Common myeloid progenitor, CD34-positive (primary cell): ENCODE data around the gene VWA3A.
"Not testable (repeated sequence)": the region's sequence is repeated elsewhere in the genome, so short reads cannot be mapped to it uniquely, and the experiment has no call there.

Experiments used
- CTCF ChIA-PET: fragments of 350-600 bp; sonication (Branson Sonifier 250); formaldehyde crosslinking; loops from one replicate; lab custom pipeline; 2021; ENCODE audit warnings: antibody characterized with exemption; lab: Charles Lee
- POLR2A ChIA-PET: fragments of 350-600 bp; sonication (Branson Sonifier 250); formaldehyde crosslinking; loops from one replicate; lab custom pipeline; 2021; ENCODE audit warnings: antibody characterized with exemption; lab: Charles Lee
- DNase-seq, 3 donors: peaks; one replicate each; pipeline versions ENCODE4 v3.0.0 to v3.0.0-alpha.2; 2013
- H3K27ac ChIP-seq, 2 experiments: 1 replicate in 1 of 2; 2 replicates in 1 of 2; pipeline ENCODE4 v1.7.0; 2013; ENCODE audit warnings: inconsistent platforms in 2 of 2, low read length in 2 of 2, mild to moderate bottlenecking in 2 of 2, low read depth in 1 of 2, moderate library complexity in 1 of 2; ENCODE audit not compliant: severe bottlenecking in 2 of 2, insufficient read depth in 1 of 2, poor library complexity in 1 of 2
- H3K27me3 ChIP-seq, 5 experiments: replicated peaks in 2 of 5; 1 replicate in 3 of 5; 2 replicates in 2 of 5; pipeline versions ENCODE4 v1.6.1 to v1.7.0; 2013; ENCODE audit warnings: low read length in 4 of 5, mild to moderate bottlenecking in 2 of 5, moderate library complexity in 2 of 5, inconsistent platforms in 1 of 5; ENCODE audit not compliant: insufficient read depth in 5 of 5, control insufficient read depth in 4 of 5
- H3K36me3 ChIP-seq, 4 experiments: 1 replicate in 2 of 4; 2 replicates in 2 of 4; pipeline versions ENCODE4 v1.6.1 to v1.7.0; 2013; ENCODE audit warnings: low read length in 3 of 4, control low read depth in 1 of 4, mild to moderate bottlenecking in 1 of 4; ENCODE audit not compliant: control insufficient read depth in 4 of 4, insufficient read depth in 4 of 4
- H3K4me1 ChIP-seq, 4 experiments: 1 replicate in 3 of 4; 2 replicates in 1 of 4; pipeline versions ENCODE4 v1.6.1 to v1.7.1; 2013; ENCODE audit warnings: low read length in 3 of 4, mild to moderate bottlenecking in 3 of 4, control low read depth in 1 of 4, inconsistent platforms in 1 of 4, moderate library complexity in 1 of 4; ENCODE audit not compliant: control insufficient read depth in 4 of 4, insufficient read depth in 4 of 4; ENCODE audit errors: control extremely low read depth in 1 of 4
- H3K4me3 ChIP-seq, 7 experiments: 1 replicate in 4 of 7; 2 replicates in 3 of 7; pipeline versions ENCODE4 v1.5.1 to v1.7.0; 2013; ENCODE audit warnings: mild to moderate bottlenecking in 7 of 7, low read length in 6 of 7, moderate library complexity in 6 of 7, inconsistent platforms in 2 of 7, low read depth in 2 of 7, control low read depth in 1 of 7; ENCODE audit not compliant: insufficient read depth in 4 of 7, control insufficient read depth in 1 of 7; ENCODE audit errors: extremely low read depth in 1 of 7
- H3K9me3 ChIP-seq, 5 experiments: 1 replicate in 4 of 5; 2 replicates in 1 of 5; pipeline versions ENCODE4 v1.6.1 to v1.7.1; 2013; ENCODE audit warnings: low read length in 4 of 5, mild to moderate bottlenecking in 2 of 5, inconsistent platforms in 1 of 5, low read depth in 1 of 5, moderate library complexity in 1 of 5; ENCODE audit not compliant: control insufficient read depth in 4 of 5, insufficient read depth in 2 of 5; ENCODE audit errors: control extremely low read depth in 1 of 5
- WGBS: methylation state at CpG from one replicate; pipeline ENCODE4 v1.1.5; 2013; ENCODE audit not compliant: insufficient coverage; 5-methylcytosine and 5-hydroxymethylcytosine counted together

VWA3A gene

GRCh38 chr16:22128537-22128936 lies 36.2 kb downstream of the VWA3A start:
- H3K4me3 ChIP-seq, H3K27me3 ChIP-seq, H3K4me1 ChIP-seq, H3K36me3 ChIP-seq, CTCF ChIA-PET, H3K9me3 ChIP-seq, DNase-seq, H3K27ac ChIP-seq: not testable (repeated sequence)
- POLR2A ChIA-PET, result interaction anchor here (0.6 kb wide), 1 partner anchor 30 kb away, joined by 3 read pairs; no protein-coding TSS in a partner anchor
- WGBS, result no CpG with 5 or more reads among the region's 1 CpG

- ChIA-PET CTCF (interaction anchor here (1.2 to 1.3 kb wide), 2 partner anchors 10 to 11 kb away, joined by 4 to 5 read pairs; no protein-coding TSS in a partner anchor), POLR2A (no interaction called here)
- Histone ChIP-seq H3K4me3 (no peak overlapping the region), H3K27me3 (no peaks in the 10 kb centered on the region), H3K4me1 (no peaks in the 10 kb centered on the region), H3K36me3 (no peaks in the 10 kb centered on the region), H3K27ac (no peak overlapping the region), H3K9me3 (peaks cover 0 to 1% (median 0%) of the 10 kb centered on the region in 5 experiments)
- DNase-seq, result no peak
Measured at GRCh38 chr16:22130528-22130927, 38.2 kb downstream of the VWA3A start.

- Histone ChIP-seq H3K27me3 (no peaks in the 10 kb centered on the region), H3K36me3 (no peaks in the 10 kb centered on the region), H3K4me1 (no peaks in the 10 kb centered on the region), H3K9me3 (no peaks in the 10 kb centered on the region), H3K27ac (no peak overlapping the region), H3K4me3 (no peak overlapping the region)
- no peak for DNase-seq
- WGBS, result 97% methylated on average over 9 of the region's 10 CpGs
- POLR2A ChIA-PET, result interaction anchor here (0.6 kb wide), 1 partner anchor 1021 kb away, joined by 3 read pairs; no protein-coding TSS in a partner anchor
- CTCF ChIA-PET, result interaction anchor here (1.4 to 1.8 kb wide), 2 partner anchors 9 to 26 kb away, joined by 4 to 8 read pairs; no protein-coding TSS in a partner anchor
Measured at GRCh38 chr16:22132801-22133200, 40.5 kb downstream of the VWA3A start.

- CTCF ChIA-PET, result no interaction called here
Measured at GRCh38 chr16:22138482-22138881, 46.1 kb downstream of the VWA3A start.

GRCh38 chr16:22139008-22139407 lies 46.7 kb downstream of the VWA3A start:
- no peaks in the 10 kb centered on the region for H3K4me1 ChIP-seq
- H3K36me3 ChIP-seq, result no peaks in the 10 kb centered on the region
- no peak overlapping the region for H3K4me3 ChIP-seq
- WGBS, result 94% methylated on average over 7 of the region's 7 CpGs
- peaks cover 0 to 6% (median 0%) of the 10 kb centered on the region in 5 experiments for H3K27me3 ChIP-seq
- no peaks in the 10 kb centered on the region for H3K9me3 ChIP-seq
- no peak for DNase-seq
- ChIA-PET CTCF (no interaction called here), POLR2A (no interaction called here)
- no peak overlapping the region for H3K27ac ChIP-seq

More at GRCh38 chr16:22138482-22138881, 46.1 kb downstream of the VWA3A start:
- H3K4me1 ChIP-seq, result no peaks in the 10 kb centered on the region
- H3K27ac ChIP-seq, result no peak overlapping the region
- H3K4me3 ChIP-seq, result no peak overlapping the region
- WGBS, result 93% methylated on average over 4 of the region's 8 CpGs
- H3K27me3 ChIP-seq, result peaks cover 0 to 6% (median 0%) of the 10 kb centered on the region in 5 experiments
- no peak for DNase-seq
- H3K9me3 ChIP-seq, result no peaks in the 10 kb centered on the region
- no peaks in the 10 kb centered on the region for H3K36me3 ChIP-seq
- POLR2A ChIA-PET, result no interaction called here

GRCh38 chr16:22139732-22140131 lies 47.4 kb downstream of the VWA3A start:
- CTCF ChIA-PET, result interaction anchor here (1.4 kb wide), 1 partner anchor 29 kb away, joined by 3 read pairs; no protein-coding TSS in a partner anchor
- POLR2A ChIA-PET, result no interaction called here
- H3K4me3 ChIP-seq, result no peak overlapping the region
- H3K9me3 ChIP-seq, result no peaks in the 10 kb centered on the region
- DNase-seq, result no peak
- no peaks in the 10 kb centered on the region for H3K4me1 ChIP-seq
- H3K27me3 ChIP-seq, result peaks cover 0 to 6% (median 0%) of the 10 kb centered on the region in 5 experiments
- WGBS, result 89% methylated on average over 1 of the region's 1 CpG
- H3K36me3 ChIP-seq, result no peaks in the 10 kb centered on the region
- no peak overlapping the region for H3K27ac ChIP-seq

GRCh38 chr16:22141767-22142166 lies 49.4 kb downstream of the VWA3A start:
- Histone ChIP-seq H3K4me1 (no peaks in the 10 kb centered on the region), H3K9me3 (no peaks in the 10 kb centered on the region), H3K27ac (no peak overlapping the region), H3K4me3 (no peak overlapping the region), H3K27me3 (peaks cover 0 to 8% (median 0%) of the 10 kb centered on the region in 5 experiments), H3K36me3 (no peaks in the 10 kb centered on the region)
- ChIA-PET POLR2A (no interaction called here), CTCF (interaction anchor here (0.9 to 2.8 kb wide), 5 partner anchors 10 to 32 kb away, joined by 3 to 8 read pairs (median 3); no protein-coding TSS in a partner anchor)
- DNase-seq, result peak in 2 of 3 donors; percentile 22 to 31
- 88% methylated on average over 1 of the region's 1 CpG for WGBS
